HCT116 (cell line): ENCODE data around the gene MFAP2. TPM values are rescaled to one million over a fixed set of nuclear protein-coding genes. Genes with fewer than 3 reads are reported as not detected.

ENCODE experiments used
- ATAC-seq: fragments of 200-7000 bp; cut with Tn5 transposase; 2 replicates; pipeline ENCODE4 v1.9.1; 2020; ENCODE audit warnings: mild to moderate bottlenecking, moderate library complexity
- BruUV-seq: library from RNA; stranded (reverse); fragments of 400-500 nt; replicated peaks from 2 replicates; lab custom pipeline; 2021; lab: Mats Ljungman, UMichigan
- CTCF ChIA-PET: fragments of 300-600 bp; sonication (Branson Sonifier 250); formaldehyde crosslinking; loops from one replicate; lab custom pipeline; 2021; ENCODE audit warnings: antibody characterized with exemption; lab: Charles Lee
- POLR2A ChIA-PET: fragments of 300-600, 350-600 bp; sonication (Branson Sonifier 250); formaldehyde crosslinking; loops from one replicate; lab custom pipeline; 2021; ENCODE audit warnings: antibody characterized with exemption; lab: Charles Lee
- RAD21 ChIA-PET, 2 experiments: fragments of 300-600 bp; sonication (Branson Sonifier 250); formaldehyde crosslinking; loops; one replicate each; lab custom pipeline; 2023; ENCODE audit warnings: low total read pairs in 2 of 2; ENCODE audit not compliant: uncharacterized antibody in 2 of 2, unreplicated experiment in 2 of 2, low non-redundant PET in 1 of 2; lab: Charles Lee
- DNase-seq: peaks from one replicate; pipeline ENCODE4 v3.0.0-alpha.2; 2010; ENCODE audit warnings: low read depth, low spot score
- H2AFZ ChIP-seq: fragments of 200-600 bp; shearing (Covaris generic), sonication (generic); 2 replicates; pipeline ENCODE4 v1.6.1; 2017; ENCODE audit warnings: low read depth, mixed run types, mixed read lengths, antibody characterized with exemption, low read length; ENCODE audit not compliant: poor library complexity, severe bottlenecking
- H3K27ac ChIP-seq: 2 replicates; pipeline ENCODE4 v1.5.1; 2012; ENCODE audit warnings: low read depth, low read length
- H3K27me3 ChIP-seq: fragments of 200-600 bp; sonication (generic); 2 replicates; pipeline ENCODE4 v1.6.1; 2016; ENCODE audit warnings: mixed run types, low read length, mixed read lengths; ENCODE audit not compliant: insufficient read depth
- H3K36me3 ChIP-seq, 2 experiments: fragments of 200-500 bp in 1 of 2; fragments of 200-600 bp in 1 of 2; sonication (Bioruptor generic) in 1 of 2; sonication (generic) in 1 of 2; 2 replicates each; pipeline versions ENCODE4 v1.5.1 to v1.6.1; 2014 to 2016; ENCODE audit warnings: low read length in 2 of 2, inconsistent platforms in 1 of 2, mixed read lengths in 1 of 2, mixed run types in 1 of 2; ENCODE audit not compliant: insufficient read depth in 2 of 2, control insufficient read depth in 1 of 2
- H3K4me1 ChIP-seq, 2 experiments: fragments of 200-600 bp in 1 of 2; sonication (generic) in 1 of 2; 2 replicates each; pipeline versions ENCODE4 v1.5.1 to v1.6.1; 2012 to 2017; ENCODE audit warnings: low read length in 2 of 2, inconsistent platforms in 1 of 2, mild to moderate bottlenecking in 1 of 2, mixed read lengths in 1 of 2, mixed run types in 1 of 2, moderate library complexity in 1 of 2; ENCODE audit not compliant: insufficient read depth in 2 of 2, control insufficient read depth in 1 of 2
- H3K4me2 ChIP-seq: fragments of 200-600 bp; sonication (generic); 2 replicates; pipeline ENCODE4 v1.6.1; 2017; ENCODE audit warnings: mixed run types, low read length, mixed read lengths
- H3K4me3 ChIP-seq, 2 experiments: fragments of 200-600 bp in 1 of 2; sonication (generic) in 1 of 2; replicated peaks in 1 of 2; 2 replicates each; pipeline ENCODE4 v1.5.1; 2011 to 2016; ENCODE audit warnings: low read length in 2 of 2, control low read depth in 1 of 2, low read depth in 1 of 2, mild to moderate bottlenecking in 1 of 2, mixed read lengths in 1 of 2, mixed run types in 1 of 2
- H3K79me2 ChIP-seq: fragments of 200-600 bp; sonication (generic); 2 replicates; pipeline ENCODE4 v1.6.1; 2017; ENCODE audit warnings: mild to moderate bottlenecking, mixed run types, low read length, moderate library complexity, mixed read lengths; ENCODE audit not compliant: insufficient read depth
- H3K9ac ChIP-seq: fragments of 200-600 bp; sonication (generic); 2 replicates; pipeline ENCODE4 v1.6.1; 2016; ENCODE audit warnings: low read length, mixed read lengths
- H3K9me2 ChIP-seq: fragments of 200-600 bp; sonication (generic), shearing (Covaris generic); 2 replicates; pipeline ENCODE4 v1.6.1; 2017; ENCODE audit warnings: mixed run types, mild to moderate bottlenecking, moderate library complexity; ENCODE audit not compliant: insufficient read depth
- H3K9me3 ChIP-seq, 2 experiments: fragments of 200-500 bp in 1 of 2; fragments of 200-600 bp in 1 of 2; sonication (Bioruptor generic) in 1 of 2; sonication (generic) in 1 of 2; 2 replicates each; pipeline ENCODE4 v1.6.1; 2014 to 2017; ENCODE audit warnings: low read length in 2 of 2, mixed read lengths in 2 of 2, inconsistent platforms in 1 of 2, low read depth in 1 of 2, mild to moderate bottlenecking in 1 of 2, mixed run types in 1 of 2, moderate library complexity in 1 of 2; ENCODE audit not compliant: control insufficient read depth in 1 of 2, insufficient read depth in 1 of 2
- H4K20me1 ChIP-seq: fragments of 200-600 bp; sonication (generic), shearing (Covaris generic); 2 replicates; pipeline ENCODE4 v1.6.1; 2017; ENCODE audit warnings: mixed run types, mild to moderate bottlenecking, moderate library complexity; ENCODE audit not compliant: insufficient read depth
- JUND ChIP-seq: IDR thresholded peaks from 2 replicates; pipeline ENCODE4 v1.6.1; 2012
- POLR2A ChIP-seq: IDR thresholded peaks from 2 replicates; pipeline ENCODE4 v1.7.0; 2011; ENCODE audit warnings: borderline replicate concordance; ENCODE audit not compliant: insufficient read depth, insufficient read length; ENCODE audit errors: extremely low read depth
- POLR2AphosphoS5 ChIP-seq: IDR thresholded peaks from 2 replicates; pipeline ENCODE4 v1.6.1; 2011; ENCODE audit warnings: mild to moderate bottlenecking, low read depth, low read length, moderate library complexity
- RAD21 ChIP-seq: IDR thresholded peaks from 2 replicates; pipeline ENCODE4 v1.6.1; 2012; ENCODE audit warnings: low read depth, mild to moderate bottlenecking
- SP1 ChIP-seq: IDR thresholded peaks from 2 replicates; pipeline ENCODE4 v1.6.1; 2012; ENCODE audit warnings: low read depth
- SRF ChIP-seq: IDR thresholded peaks from 2 replicates; pipeline ENCODE4 v1.6.1; 2012; ENCODE audit warnings: low read depth
- ZFX ChIP-seq: fragments of 450-650 bp; IDR thresholded peaks from 2 replicates; pipeline ENCODE4 v1.6.1; 2017
- intact Hi-C: fragments of 100-400 bp; cut with micrococcal nuclease; formaldehyde crosslinking; loops from 2 replicates; pipeline ENCODE4 v1.10.0; 2022
- total RNA-seq: library from RNA; stranded (reverse); gene quantifications from one replicate; pipeline ENCODE4 v1.2.1, GENCODE V29; 2021; ENCODE audit not compliant: unreplicated experiment
- TF ChIP-seq, protein P1 (sequence below): IDR thresholded peaks from 2 replicates; pipeline ENCODE4 v1.6.1; 2012
- TF ChIP-seq, protein P2 (sequence below): IDR thresholded peaks from 2 replicates; pipeline ENCODE4 v1.6.1; 2012; ENCODE audit warnings: low read depth

MFAP2 gene
- total RNA-seq, 1 experiment from 2014 or later: 63.1 TPM

DNA sequence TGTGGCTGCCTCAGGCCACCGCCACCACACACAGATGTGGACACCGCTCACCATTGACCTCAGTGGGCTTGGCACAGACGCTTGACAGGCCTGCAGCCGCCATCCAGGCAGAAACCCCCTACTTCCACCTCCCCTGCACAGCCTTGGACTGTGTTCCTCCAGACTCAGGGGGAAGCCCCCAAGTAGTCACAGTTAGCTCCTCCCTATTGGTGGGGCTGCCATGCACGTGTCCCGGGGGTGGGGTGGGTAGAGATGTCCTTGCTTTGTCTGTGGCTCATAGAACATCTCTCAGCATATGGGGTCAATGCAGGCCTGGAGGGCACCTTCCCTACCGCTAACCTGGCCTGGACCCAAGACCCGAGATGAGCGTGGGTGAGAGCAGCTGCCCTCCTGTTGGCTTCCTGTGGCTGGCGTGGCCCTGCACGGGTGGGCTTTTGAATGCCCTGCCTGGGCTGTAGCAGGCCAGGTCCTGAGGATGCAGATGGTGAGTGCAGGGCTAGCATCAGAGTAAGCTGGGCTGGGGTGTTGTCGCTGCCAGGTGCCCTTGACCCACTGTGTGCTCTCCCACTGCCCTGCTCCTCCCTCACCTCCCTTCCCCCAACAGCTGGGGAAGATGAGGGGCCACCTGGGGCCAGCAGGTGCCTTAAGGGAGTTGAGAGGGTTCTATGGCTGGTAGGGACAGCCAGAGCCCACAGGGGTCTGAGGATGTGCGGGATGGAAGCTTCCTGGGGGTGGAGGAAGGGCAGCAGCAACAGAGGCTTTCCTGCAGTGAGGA is 52.5 kb downstream of the MFAP2 start:
- Histone ChIP-seq H3K4me1 (peaks cover 2 to 6% of the 10 kb centered on the region in 2 experiments; a peak in 2 of 4 replicates), H3K27ac (no peak overlapping the region; the same call in 1 of the 2 replicates), H3K27me3 (no peaks in the 10 kb centered on the region), H4K20me1 (no peaks in the 10 kb centered on the region), H3K9ac (no peak overlapping the region), H3K4me2 (no peak overlapping the region), H3K4me3 (no peak overlapping the region), H3K36me3 (no peaks in the 10 kb centered on the region), H2AFZ (no peak overlapping the region), H3K9me3 (no peaks in the 10 kb centered on the region), H3K9me2 (no peaks in the 10 kb centered on the region), H3K79me2 (no peaks in the 10 kb centered on the region)
- no TSS peak for BruUV-seq
- no peak for ATAC-seq
- DNase-seq: no peak
- intact Hi-C loops: no loop called here
- CTCF ChIA-PET: no interaction called here
- RAD21 ChIA-PET: no interaction called here
- POLR2A ChIA-PET: no interaction called here
- TF ChIP-seq JUND: no peak
- TF ChIP-seq RAD21: no peak
- TF ChIP-seq POLR2AphosphoS5: no peak
- no peak for TF ChIP-seq ZFX
- TF ChIP-seq, protein P1, sequence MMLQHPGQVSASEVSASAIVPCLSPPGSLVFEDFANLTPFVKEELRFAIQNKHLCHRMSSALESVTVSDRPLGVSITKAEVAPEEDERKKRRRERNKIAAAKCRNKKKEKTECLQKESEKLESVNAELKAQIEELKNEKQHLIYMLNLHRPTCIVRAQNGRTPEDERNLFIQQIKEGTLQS: no peak
- no peak for TF ChIP-seq POLR2A
- no peak for TF ChIP-seq SRF
- TF ChIP-seq, protein P2, sequence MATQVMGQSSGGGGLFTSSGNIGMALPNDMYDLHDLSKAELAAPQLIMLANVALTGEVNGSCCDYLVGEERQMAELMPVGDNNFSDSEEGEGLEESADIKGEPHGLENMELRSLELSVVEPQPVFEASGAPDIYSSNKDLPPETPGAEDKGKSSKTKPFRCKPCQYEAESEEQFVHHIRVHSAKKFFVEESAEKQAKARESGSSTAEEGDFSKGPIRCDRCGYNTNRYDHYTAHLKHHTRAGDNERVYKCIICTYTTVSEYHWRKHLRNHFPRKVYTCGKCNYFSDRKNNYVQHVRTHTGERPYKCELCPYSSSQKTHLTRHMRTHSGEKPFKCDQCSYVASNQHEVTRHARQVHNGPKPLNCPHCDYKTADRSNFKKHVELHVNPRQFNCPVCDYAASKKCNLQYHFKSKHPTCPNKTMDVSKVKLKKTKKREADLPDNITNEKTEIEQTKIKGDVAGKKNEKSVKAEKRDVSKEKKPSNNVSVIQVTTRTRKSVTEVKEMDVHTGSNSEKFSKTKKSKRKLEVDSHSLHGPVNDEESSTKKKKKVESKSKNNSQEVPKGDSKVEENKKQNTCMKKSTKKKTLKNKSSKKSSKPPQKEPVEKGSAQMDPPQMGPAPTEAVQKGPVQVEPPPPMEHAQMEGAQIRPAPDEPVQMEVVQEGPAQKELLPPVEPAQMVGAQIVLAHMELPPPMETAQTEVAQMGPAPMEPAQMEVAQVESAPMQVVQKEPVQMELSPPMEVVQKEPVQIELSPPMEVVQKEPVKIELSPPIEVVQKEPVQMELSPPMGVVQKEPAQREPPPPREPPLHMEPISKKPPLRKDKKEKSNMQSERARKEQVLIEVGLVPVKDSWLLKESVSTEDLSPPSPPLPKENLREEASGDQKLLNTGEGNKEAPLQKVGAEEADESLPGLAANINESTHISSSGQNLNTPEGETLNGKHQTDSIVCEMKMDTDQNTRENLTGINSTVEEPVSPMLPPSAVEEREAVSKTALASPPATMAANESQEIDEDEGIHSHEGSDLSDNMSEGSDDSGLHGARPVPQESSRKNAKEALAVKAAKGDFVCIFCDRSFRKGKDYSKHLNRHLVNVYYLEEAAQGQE: no peak
- TF ChIP-seq SP1: no peak
